ENCODE data around the gene LMO2.

The LMO2 gene

DNA sequence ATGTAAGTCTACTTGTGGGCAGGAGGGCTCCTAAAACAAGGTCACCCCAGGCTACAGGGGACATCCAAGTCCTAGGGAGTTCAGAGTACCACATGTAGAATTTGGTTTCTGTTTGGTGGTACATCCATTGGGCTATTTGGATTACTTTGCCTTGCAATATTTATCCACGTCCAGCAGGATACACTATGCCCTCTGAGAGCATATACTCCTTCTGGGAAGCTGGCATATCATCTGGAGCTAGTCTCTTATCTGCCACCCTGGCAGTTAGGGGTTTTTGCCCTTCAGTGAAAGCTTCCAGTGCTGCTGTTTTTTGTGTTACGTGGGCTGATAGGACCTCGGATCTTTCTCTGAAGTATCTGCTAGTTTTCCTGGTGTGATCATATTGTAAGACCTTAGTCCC lies 7.3 kb downstream of the LMO2 start:
- H3K27ac ChIP-seq: no peak overlapping the region
- DNase-seq: no peak
- H3K9me3 ChIP-seq (ENCODE audit: severe bottlenecking): no peaks in the 10 kb centered on the region
- no peaks in the 10 kb centered on the region for H3K36me3 ChIP-seq
- TF ChIP-seq, protein P1, sequence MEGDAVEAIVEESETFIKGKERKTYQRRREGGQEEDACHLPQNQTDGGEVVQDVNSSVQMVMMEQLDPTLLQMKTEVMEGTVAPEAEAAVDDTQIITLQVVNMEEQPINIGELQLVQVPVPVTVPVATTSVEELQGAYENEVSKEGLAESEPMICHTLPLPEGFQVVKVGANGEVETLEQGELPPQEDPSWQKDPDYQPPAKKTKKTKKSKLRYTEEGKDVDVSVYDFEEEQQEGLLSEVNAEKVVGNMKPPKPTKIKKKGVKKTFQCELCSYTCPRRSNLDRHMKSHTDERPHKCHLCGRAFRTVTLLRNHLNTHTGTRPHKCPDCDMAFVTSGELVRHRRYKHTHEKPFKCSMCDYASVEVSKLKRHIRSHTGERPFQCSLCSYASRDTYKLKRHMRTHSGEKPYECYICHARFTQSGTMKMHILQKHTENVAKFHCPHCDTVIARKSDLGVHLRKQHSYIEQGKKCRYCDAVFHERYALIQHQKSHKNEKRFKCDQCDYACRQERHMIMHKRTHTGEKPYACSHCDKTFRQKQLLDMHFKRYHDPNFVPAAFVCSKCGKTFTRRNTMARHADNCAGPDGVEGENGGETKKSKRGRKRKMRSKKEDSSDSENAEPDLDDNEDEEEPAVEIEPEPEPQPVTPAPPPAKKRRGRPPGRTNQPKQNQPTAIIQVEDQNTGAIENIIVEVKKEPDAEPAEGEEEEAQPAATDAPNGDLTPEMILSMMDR (IDR thresholded peaks at IDR 0.05; ENCODE audit: low read depth, low read length): no peak
- no peaks in the 10 kb centered on the region for H3K27me3 ChIP-seq (ENCODE audit: insufficient read depth, low read depth, severe bottlenecking)
- H3K4me3 ChIP-seq (ENCODE audit: low read depth, low read length): no peak overlapping the region

DNA sequence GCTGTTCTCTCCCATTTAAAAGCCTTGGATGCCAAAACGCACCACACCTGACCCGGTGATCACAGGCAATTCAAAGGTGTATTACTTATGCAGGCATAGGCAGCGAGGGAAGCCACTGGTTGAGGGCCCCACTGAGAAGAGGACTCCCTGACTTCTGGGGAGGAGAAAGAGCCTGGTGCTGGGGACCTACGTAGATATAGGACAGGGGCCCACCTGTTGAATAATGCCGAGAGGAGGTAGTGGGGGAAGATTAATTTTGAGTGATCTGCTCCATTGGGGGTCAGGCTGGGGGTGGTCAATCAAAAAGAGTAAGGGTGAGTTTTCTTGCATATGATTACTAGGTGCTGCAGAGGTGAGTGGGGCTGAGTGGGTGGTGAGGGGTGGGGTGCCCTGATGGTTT lies 7.8 kb downstream of the LMO2 start:
- DNase-seq: no peak
- no peaks in the 10 kb centered on the region for H3K27me3 ChIP-seq (ENCODE audit: insufficient read depth, low read depth, severe bottlenecking)
- H3K9me3 ChIP-seq (ENCODE audit: severe bottlenecking): no peaks in the 10 kb centered on the region
- no peak overlapping the region for H3K4me3 ChIP-seq (ENCODE audit: low read depth, low read length)
- H3K27ac ChIP-seq: no peak overlapping the region
- no peaks in the 10 kb centered on the region for H3K36me3 ChIP-seq
- TF ChIP-seq, protein P1 (IDR thresholded peaks at IDR 0.05; ENCODE audit: low read depth, low read length): no peak

DNA sequence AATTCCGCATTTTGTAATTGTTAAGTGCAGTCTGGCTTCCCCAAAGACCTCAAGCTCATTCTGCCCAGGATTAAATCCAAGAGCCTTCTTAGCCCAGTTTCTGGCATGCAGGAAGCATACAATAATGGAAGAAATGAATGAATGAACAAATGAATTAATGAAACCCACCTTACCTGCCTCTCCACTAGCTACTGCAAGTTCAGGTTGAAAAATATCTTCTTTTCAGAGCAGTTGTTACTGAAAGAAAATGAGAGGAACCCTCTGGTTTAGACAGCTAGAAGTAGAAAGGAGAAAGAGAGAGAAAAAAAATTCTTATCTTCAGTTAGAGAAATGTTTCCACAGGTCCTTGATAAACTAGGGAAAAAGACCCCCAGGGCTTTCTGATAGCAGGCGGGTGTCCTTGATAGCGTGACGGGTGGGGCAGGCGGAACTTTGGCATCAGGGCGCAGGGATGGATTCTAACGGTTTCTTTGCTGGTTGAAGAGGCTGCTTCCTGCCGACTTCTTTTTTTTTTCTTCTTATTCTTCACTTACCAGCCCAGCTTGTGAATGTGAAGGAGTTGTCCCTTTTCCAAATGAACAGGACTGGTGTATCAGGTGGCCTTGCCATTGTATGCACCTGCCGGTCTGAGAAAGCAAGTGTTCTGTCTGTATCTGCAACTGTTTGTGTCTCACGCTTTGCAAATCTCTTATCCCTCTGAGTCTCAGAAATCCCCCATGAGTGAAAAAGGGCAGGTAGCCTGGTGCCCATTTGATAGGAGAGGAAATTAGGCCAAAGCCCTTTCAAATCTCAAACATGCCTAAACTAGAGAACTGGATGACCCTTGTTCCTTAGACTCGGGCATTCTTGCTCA lies 10.0 kb downstream of the LMO2 start:
- DNase-seq: no peak
- H3K27me3 ChIP-seq (ENCODE audit: insufficient read depth, low read depth, severe bottlenecking): no peaks in the 10 kb centered on the region

DNA sequence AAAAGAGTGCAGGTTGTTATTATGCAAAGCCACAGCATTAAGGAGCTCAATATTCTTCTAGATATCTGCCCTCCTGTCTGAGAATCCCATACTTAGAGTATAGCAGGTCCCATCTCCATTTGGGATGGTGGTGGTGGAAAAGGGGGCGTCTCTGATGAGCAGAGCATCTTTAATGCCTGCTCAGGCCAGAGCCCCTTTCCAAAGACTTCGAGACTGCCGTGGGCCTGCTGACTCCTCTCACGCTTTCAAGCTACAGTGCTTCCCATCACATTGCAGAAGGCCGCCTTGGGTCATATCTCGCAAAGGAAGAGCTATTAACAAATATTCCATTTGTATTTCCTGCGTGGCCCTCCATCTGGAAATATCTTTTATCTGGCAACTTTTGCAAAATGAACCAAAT lies 10.9 kb downstream of the LMO2 start:
- TF ChIP-seq, protein P1 (IDR thresholded peaks at IDR 0.05; ENCODE audit: low read depth, low read length): no peak
- DNase-seq: no peak
- H3K27me3 ChIP-seq (ENCODE audit: insufficient read depth, low read depth, severe bottlenecking): no peaks in the 10 kb centered on the region

More for the DNA sequence above, 10.0 kb downstream of the LMO2 start:
- Histone ChIP-seq H3K36me3 (no peaks in the 10 kb centered on the region), H3K4me3 (ENCODE audit: low read depth, low read length) (no peak overlapping the region), H3K9me3 (ENCODE audit: severe bottlenecking) (no peaks in the 10 kb centered on the region), H3K27ac (no peak overlapping the region)
- TF ChIP-seq, protein P1 (IDR thresholded peaks at IDR 0.05; ENCODE audit: low read depth, low read length): no peak

DNA sequence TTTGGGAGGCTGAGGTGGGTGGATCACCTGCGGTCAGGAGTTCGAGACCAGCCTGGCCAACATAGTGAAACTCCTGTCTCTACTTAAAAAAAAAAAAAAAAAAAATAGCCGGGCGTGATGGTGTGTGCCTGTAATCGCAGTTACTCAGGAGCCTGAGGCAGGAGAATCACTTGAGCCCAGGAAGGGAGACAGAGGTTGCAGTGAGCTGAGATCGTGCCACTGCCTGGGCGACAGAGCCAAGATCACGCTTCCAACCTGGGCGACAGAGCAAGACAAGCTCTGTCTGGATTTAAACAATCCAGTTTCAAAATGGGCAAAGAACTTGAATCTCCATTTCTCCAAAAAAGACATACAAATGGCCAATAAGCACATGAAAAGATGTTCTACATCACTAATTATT lies 12.5 kb downstream of the LMO2 start:
- H3K9me3 ChIP-seq (ENCODE audit: severe bottlenecking): no peaks in the 10 kb centered on the region
- TF ChIP-seq, protein P1 (IDR thresholded peaks at IDR 0.05; ENCODE audit: low read depth, low read length): no peak
- no peak overlapping the region for H3K4me3 ChIP-seq (ENCODE audit: low read depth, low read length)
- H3K27me3 ChIP-seq (ENCODE audit: insufficient read depth, low read depth, severe bottlenecking): no peaks in the 10 kb centered on the region
- DNase-seq: no peak
- no peaks in the 10 kb centered on the region for H3K36me3 ChIP-seq
- no peak overlapping the region for H3K27ac ChIP-seq

More for the DNA sequence above, 10.9 kb downstream of the LMO2 start:
- H3K4me3 ChIP-seq (ENCODE audit: low read depth, low read length): no peak overlapping the region
- H3K9me3 ChIP-seq (ENCODE audit: severe bottlenecking): no peaks in the 10 kb centered on the region
- H3K36me3 ChIP-seq: no peaks in the 10 kb centered on the region
- H3K27ac ChIP-seq: no peak overlapping the region
